C4-2B (cell line): ENCODE data around the gene OPCML.

Experiments
- H3K27ac ChIP-seq: fragments of 450-650 bp; 2 replicates; pipeline ENCODE4 v1.5.1; 2017
- ZFX ChIP-seq: fragments of 450-650 bp; IDR thresholded peaks from 2 replicates; pipeline ENCODE4 v1.6.1; 2017
- TF ChIP-seq, protein P1 (sequence below): fragments of 450-650 bp; conservative IDR thresholded peaks from 2 replicates; pipeline ENCODE4 v1.5.1; 2017; ENCODE audit warnings: mild to moderate bottlenecking

OPCML gene

DNA sequence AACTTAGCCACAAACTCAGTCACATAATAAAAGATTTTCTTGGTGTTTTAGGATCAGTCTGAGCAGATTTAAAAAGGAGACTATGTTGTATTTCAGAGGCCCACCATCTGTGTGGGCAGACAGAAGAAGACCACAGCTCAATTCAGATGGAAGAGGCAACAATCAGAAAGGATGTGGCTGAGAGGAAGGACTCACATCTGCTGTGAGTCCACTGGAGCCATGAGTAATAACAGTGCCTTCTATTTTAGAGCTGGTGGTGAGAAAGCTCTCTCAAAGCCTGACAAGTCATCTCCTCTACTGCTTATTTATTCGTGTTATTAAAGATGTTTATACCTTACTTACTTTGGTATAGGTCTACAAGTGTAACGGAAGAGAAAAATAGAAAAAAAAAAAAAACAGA is 357.2 kb downstream of the OPCML start:
- TF ChIP-seq, protein P1, sequence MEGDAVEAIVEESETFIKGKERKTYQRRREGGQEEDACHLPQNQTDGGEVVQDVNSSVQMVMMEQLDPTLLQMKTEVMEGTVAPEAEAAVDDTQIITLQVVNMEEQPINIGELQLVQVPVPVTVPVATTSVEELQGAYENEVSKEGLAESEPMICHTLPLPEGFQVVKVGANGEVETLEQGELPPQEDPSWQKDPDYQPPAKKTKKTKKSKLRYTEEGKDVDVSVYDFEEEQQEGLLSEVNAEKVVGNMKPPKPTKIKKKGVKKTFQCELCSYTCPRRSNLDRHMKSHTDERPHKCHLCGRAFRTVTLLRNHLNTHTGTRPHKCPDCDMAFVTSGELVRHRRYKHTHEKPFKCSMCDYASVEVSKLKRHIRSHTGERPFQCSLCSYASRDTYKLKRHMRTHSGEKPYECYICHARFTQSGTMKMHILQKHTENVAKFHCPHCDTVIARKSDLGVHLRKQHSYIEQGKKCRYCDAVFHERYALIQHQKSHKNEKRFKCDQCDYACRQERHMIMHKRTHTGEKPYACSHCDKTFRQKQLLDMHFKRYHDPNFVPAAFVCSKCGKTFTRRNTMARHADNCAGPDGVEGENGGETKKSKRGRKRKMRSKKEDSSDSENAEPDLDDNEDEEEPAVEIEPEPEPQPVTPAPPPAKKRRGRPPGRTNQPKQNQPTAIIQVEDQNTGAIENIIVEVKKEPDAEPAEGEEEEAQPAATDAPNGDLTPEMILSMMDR = no peak
- TF ChIP-seq ZFX = no peak
- no peak overlapping the region for H3K27ac ChIP-seq

DNA sequence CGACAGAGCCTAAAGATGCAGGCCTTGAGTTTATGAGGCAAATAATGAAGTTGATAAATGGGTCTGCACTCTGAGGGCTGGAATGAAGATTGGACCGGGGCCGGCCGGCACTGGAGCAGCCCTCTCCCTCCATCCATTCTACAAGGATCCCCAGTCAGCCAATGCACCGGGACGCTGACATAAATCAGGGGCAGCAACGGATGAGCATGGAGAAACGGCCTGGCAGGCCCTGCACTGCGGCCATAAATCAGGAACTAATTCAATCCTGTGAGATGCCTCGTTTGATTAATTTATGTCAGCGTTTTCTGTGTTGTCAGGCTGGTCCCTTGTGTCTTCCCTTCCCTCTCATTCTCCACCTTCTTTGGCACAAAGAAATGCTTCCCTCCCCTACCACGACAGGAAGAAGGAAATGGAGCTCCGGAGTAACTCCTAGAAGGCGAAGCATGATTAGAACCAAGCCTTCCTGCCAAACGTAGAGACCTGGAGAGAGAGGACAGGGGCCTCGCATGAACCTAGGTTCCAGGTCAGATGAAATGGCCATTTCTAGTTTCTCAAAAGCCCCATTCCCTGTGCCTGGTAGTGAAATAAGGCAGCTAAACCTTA is 358.4 kb downstream of the OPCML start:
- TF ChIP-seq, protein P1 = no peak
- no peak for TF ChIP-seq ZFX
- no peak overlapping the region for H3K27ac ChIP-seq

GRCh38 chr11:133172349-133172748 is 360.0 kb downstream of the OPCML start:
- H3K27ac ChIP-seq = no peak overlapping the region
- TF ChIP-seq, protein P1 = no peak
- no peak for TF ChIP-seq ZFX

DNA sequence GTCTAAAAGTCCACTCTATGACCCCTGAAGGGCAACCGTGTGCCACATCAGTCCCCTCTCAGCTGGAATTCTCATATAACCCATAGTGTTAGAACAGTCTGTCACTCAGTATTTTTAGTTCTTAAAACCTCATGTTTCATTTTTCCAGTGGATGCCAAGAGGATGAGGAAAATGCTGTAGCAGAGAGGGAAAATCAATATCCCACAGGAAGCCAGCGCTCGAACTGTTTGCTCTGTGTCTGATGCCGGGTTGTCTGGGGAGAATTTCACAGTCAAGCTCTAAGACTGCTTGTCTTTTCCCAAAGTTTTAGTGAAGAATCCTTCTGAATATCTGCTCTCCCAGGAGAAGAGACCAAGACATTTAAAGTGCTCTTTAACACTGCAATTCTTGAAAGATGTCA is 360.9 kb downstream of the OPCML start:
- no peak for TF ChIP-seq ZFX
- TF ChIP-seq, protein P1 = no peak
- no peak overlapping the region for H3K27ac ChIP-seq

DNA sequence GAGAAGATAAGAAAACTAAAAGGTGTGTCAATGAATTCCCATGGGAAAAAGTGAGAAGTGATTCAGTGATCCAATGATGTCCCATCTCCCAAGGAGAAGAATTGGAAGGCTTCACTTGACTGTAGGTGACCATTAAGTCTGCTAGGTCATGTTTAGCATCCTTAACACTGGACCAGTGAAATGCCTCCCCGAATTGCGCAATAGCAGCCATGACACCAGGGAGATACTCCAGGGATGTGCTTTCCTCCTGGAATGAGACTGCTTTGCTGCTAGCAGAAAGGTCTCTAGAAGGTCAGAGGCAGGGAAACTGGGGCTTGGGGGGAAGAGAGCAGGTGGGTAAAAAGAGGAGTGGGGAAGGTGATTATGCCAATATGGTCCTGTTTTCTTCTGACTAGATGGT is 364.3 kb downstream of the OPCML start:
- no peak overlapping the region for H3K27ac ChIP-seq
- TF ChIP-seq ZFX = no peak
- TF ChIP-seq, protein P1 = no peak

DNA sequence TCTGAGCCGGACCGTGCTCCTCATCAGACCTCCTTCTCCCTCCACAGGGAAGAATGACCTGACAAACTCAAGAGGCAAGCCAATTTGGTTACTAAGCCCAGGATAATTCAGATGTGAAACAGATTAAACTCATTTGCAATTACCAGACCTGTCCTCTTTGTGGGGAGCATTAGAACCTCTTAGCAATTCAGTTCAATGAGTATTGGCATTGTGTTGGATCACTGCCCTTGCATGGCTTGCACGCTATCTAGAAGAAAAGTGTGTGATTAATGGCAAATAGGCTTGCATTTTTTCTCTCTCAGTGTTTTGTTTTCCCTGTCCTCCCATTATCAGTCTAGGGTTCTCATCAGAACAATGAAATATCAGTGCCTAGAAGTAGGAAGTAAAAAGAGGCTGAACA is 365.6 kb downstream of the OPCML start:
- no peak for TF ChIP-seq ZFX
- TF ChIP-seq, protein P1 = no peak
- H3K27ac ChIP-seq = no peak overlapping the region

- TF ChIP-seq, protein P1 = no peak
- TF ChIP-seq ZFX = no peak
- H3K27ac ChIP-seq = no peak overlapping the region
Measured at GRCh38 chr11:133164986-133165385, 367.3 kb downstream of the OPCML start.
